ENCODE measurements around the gene GUCY1A1. TPM values are rescaled to one million over a fixed set of nuclear protein-coding genes. Genes with fewer than 3 reads are reported as not detected.

The GUCY1A1 gene
- total RNA-seq, 2 donors from 2014 or later, result 2.7 to 21.4 TPM

GRCh38 chr4:155711556-155711955, 44.9 kb downstream of the GUCY1A1 start:
- ATAC-seq (no peak), DNase-seq (no peak)
- intact Hi-C loops (cut with DNase I, micrococcal nuclease), result no loop called here

- DNase-seq (no peak), ATAC-seq (no peak)
- intact Hi-C loops (cut with DNase I, micrococcal nuclease), result no loop called here
Observed at GRCh38 chr4:155712846-155713245, 46.2 kb downstream of the GUCY1A1 start.

GRCh38 chr4:155713911-155714310, 47.3 kb downstream of the GUCY1A1 start:
- DNase-seq (no peak), ATAC-seq (no peak)
- intact Hi-C loops (cut with DNase I, micrococcal nuclease), result no loop called here

GRCh38 chr4:155722336-155722735, 55.7 kb downstream of the GUCY1A1 start:
- intact Hi-C loops (cut with DNase I, micrococcal nuclease), result no loop called here
- ATAC-seq (no peak), DNase-seq (no peak)

GRCh38 chr4:155722816-155723499, 56.3 kb downstream of the GUCY1A1 start:
- DNase-seq (no peak), ATAC-seq (no peak)

GRCh38 chr4:155724731-155725130, 58.1 kb downstream of the GUCY1A1 start:
- no peak for DNase-seq
- intact Hi-C loops (cut with DNase I, micrococcal nuclease), result no loop called here
- ATAC-seq, result no peak

More at GRCh38 chr4:155722816-155723499, 56.3 kb downstream of the GUCY1A1 start:
- intact Hi-C loops (cut with DNase I, micrococcal nuclease), result no loop called here

GRCh38 chr4:155734065-155734464, 67.4 kb downstream of the GUCY1A1 start:
- intact Hi-C loops (cut with DNase I, micrococcal nuclease), result no loop called here
- ATAC-seq (no peak), DNase-seq (no peak)

- ATAC-seq (no peak), DNase-seq (no peak)
- intact Hi-C loops (cut with DNase I, micrococcal nuclease), result no loop called here
Observed at GRCh38 chr4:155734951-155735350, 68.3 kb downstream of the GUCY1A1 start.

- DNase-seq (no peak), ATAC-seq (no peak)
- intact Hi-C loops (cut with DNase I, micrococcal nuclease), result no loop called here
Observed at GRCh38 chr4:155735496-155735895, 68.8 kb downstream of the GUCY1A1 start.

GRCh38 chr4:155738548-155738947, 71.9 kb downstream of the GUCY1A1 start:
- ATAC-seq (no peak), DNase-seq (no peak)
- intact Hi-C loops (cut with DNase I, micrococcal nuclease), result no loop called here

- DNase-seq, result no peak
- ATAC-seq, result no peak
- intact Hi-C loops (cut with DNase I, micrococcal nuclease), result no loop called here
Observed at GRCh38 chr4:155741546-155741945, 74.9 kb downstream of the GUCY1A1 start.

GRCh38 chr4:155742310-155743015, 75.8 kb downstream of the GUCY1A1 start:
- intact Hi-C loops (cut with DNase I, micrococcal nuclease), result no loop called here
- ATAC-seq (no peak), DNase-seq (no peak)

- no peak for DNase-seq
- ATAC-seq, result no peak
- intact Hi-C loops (cut with DNase I, micrococcal nuclease), result no loop called here
Observed at GRCh38 chr4:155745984-155746383, 79.3 kb downstream of the GUCY1A1 start.

- ATAC-seq, result no peak
- intact Hi-C loops (cut with DNase I, micrococcal nuclease), result no loop called here
- DNase-seq, result no peak
Observed at GRCh38 chr4:155748039-155748438, 81.4 kb downstream of the GUCY1A1 start.

GRCh38 chr4:155749041-155749440, 82.4 kb downstream of the GUCY1A1 start:
- intact Hi-C loops (cut with DNase I, micrococcal nuclease), result no loop called here
- DNase-seq, result no peak
- ATAC-seq, result no peak

GRCh38 chr4:155751569-155751968, 84.9 kb downstream of the GUCY1A1 start:
- intact Hi-C loops (cut with DNase I, micrococcal nuclease), result no loop called here
- no peak for DNase-seq
- no peak for ATAC-seq

GRCh38 chr4:155757745-155758265, 91.2 kb downstream of the GUCY1A1 start:
- no peak for ATAC-seq
- DNase-seq, result no peak
- intact Hi-C loops (cut with DNase I, micrococcal nuclease), result no loop called here

GRCh38 chr4:155758481-155759371, 92.1 kb downstream of the GUCY1A1 start, which contains the start of gene GUCY1B1:
Gene GUCY1B1, plus strand, starts transcription at chr4:155759021. Its CDS starts 120 bp downstream, at chr4:155759141.
- intact Hi-C loops (cut with DNase I, micrococcal nuclease), result no loop called here

More at GRCh38 chr4:155758481-155759371, 92.1 kb downstream of the GUCY1A1 start, which contains the start of gene GUCY1B1:
- ATAC-seq, result peak; percentile 87
- peak; percentile 68 to 86 for DNase-seq

Data from left colon (tissue), 2 donors.